ENCODE data around the gene NEURL1B.

Gene NEURL1B, protein sequence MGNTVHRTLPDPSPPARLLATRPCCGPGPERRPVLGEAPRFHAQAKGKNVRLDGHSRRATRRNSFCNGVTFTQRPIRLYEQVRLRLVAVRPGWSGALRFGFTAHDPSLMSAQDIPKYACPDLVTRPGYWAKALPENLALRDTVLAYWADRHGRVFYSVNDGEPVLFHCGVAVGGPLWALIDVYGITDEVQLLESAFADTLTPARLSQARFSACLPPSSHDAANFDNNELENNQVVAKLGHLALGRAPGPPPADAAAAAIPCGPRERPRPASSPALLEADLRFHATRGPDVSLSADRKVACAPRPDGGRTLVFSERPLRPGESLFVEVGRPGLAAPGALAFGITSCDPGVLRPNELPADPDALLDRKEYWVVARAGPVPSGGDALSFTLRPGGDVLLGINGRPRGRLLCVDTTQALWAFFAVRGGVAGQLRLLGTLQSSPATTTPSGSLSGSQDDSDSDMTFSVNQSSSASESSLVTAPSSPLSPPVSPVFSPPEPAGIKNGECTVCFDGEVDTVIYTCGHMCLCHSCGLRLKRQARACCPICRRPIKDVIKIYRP

DNA sequence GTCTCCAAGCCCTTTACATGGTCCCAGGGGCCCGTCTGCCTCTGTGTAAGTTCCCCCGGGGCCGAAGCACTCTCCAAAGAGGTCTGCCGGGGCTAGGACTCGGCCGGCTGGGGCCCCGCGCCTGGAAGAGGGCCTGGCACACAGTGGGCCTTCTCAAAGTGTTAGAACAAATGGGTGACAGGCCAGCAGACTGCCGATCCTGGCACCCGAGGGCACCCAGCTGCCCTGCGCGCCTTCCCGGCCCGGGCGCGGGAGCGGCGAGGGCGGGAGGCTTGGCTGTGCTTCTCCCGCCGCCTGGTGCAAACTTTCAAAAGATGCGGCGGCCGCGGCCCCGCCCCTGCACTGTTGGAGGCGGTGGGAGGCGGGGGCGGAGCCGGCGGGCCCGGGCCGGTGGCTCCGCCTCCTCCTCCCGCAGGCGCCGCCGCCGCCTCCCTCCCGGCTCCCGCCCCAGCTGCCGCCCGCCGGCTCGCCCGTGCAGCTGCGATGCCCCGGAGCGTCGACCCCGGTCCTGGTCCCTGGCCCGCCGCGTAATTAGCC is at the start of gene NEURL1B:
NEURL1B (plus strand) TSS at position 442 of the 537 bp plus-strand sequence. CDS start 144 bp downstream, outside the sequence.
- Histone ChIP-seq H3K9me3 (ENCODE audit: insufficient read depth, low read depth, low read length) (no peaks in the 10 kb centered on the region), H3K36me3 (ENCODE audit: insufficient read depth, low read length) (no peaks in the 10 kb centered on the region), H3K9me2 (replicated peaks; ENCODE audit: low read depth, low read length) (no peaks in the 10 kb centered on the region), H3K9ac (ENCODE audit: low read depth, low read length, poor library complexity, severe bottlenecking) (peak within 1 kb of the TSS; percentile 91), H3K4me3 (ENCODE audit: low read length, poor library complexity, severe bottlenecking) (peak within 1 kb of the TSS; percentile 79), H3K4me1 (ENCODE audit: insufficient read depth, low read length, poor library complexity, severe bottlenecking) (peaks cover 56% of the 10 kb centered on the region), H3K79me2 (ENCODE audit: insufficient read depth, low read length) (peaks cover 37% of the 10 kb centered on the region), H3F3A (ENCODE audit: low read depth) (no peaks in the 10 kb centered on the region), H4K20me1 (ENCODE audit: insufficient read depth, low read length, poor library complexity, severe bottlenecking) (no peaks in the 10 kb centered on the region), H3K27me3 (ENCODE audit: insufficient read depth, low read length, poor library complexity, severe bottlenecking) (no peaks in the 10 kb centered on the region), H3K4me2 (ENCODE audit: low read depth, low read length, poor library complexity, severe bottlenecking) (peak within 1 kb of the TSS; percentile 77), H2AFZ (ENCODE audit: low read length) (peak within 1 kb of the TSS; percentile 80; the same call in 1 of the 2 replicates)
- TF ChIP-seq EZH2phosphoT487 (IDR thresholded peaks at IDR 0.05; ENCODE audit: borderline replicate concordance), result no peak
- TF ChIP-seq, protein P1, sequence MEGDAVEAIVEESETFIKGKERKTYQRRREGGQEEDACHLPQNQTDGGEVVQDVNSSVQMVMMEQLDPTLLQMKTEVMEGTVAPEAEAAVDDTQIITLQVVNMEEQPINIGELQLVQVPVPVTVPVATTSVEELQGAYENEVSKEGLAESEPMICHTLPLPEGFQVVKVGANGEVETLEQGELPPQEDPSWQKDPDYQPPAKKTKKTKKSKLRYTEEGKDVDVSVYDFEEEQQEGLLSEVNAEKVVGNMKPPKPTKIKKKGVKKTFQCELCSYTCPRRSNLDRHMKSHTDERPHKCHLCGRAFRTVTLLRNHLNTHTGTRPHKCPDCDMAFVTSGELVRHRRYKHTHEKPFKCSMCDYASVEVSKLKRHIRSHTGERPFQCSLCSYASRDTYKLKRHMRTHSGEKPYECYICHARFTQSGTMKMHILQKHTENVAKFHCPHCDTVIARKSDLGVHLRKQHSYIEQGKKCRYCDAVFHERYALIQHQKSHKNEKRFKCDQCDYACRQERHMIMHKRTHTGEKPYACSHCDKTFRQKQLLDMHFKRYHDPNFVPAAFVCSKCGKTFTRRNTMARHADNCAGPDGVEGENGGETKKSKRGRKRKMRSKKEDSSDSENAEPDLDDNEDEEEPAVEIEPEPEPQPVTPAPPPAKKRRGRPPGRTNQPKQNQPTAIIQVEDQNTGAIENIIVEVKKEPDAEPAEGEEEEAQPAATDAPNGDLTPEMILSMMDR (conservative IDR thresholded peaks at IDR 0.05; ENCODE audit: low read length), result no peak

DNA sequence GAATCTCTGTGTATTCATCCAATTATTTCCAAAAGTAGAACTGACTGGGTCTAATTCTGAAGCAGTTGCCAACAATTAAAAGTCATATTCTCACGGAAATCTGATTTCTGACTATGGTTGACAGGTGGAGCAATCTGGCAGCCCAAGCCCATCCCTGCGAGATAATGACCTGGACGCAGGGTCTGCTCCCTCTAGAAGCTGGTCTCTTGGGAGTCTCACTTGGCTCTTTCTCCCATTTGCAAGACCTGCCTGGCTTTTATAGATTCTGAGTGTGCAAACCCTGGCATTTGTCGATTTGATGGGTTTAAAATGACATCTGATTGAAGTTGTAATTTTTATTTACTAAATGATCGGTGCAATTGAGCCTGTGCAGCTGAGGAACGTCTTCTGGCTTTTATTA is 49.4 kb upstream of the NEURL1B start:
- Histone ChIP-seq H3K36me3 (ENCODE audit: insufficient read depth, low read length) (no peaks in the 10 kb centered on the region), H4K20me1 (ENCODE audit: insufficient read depth, low read length, poor library complexity, severe bottlenecking) (no peaks in the 10 kb centered on the region), H3K79me2 (ENCODE audit: insufficient read depth, low read length) (no peaks in the 10 kb centered on the region), H2AFZ (ENCODE audit: low read length) (no peak overlapping the region), H3K27me3 (ENCODE audit: insufficient read depth, low read length, poor library complexity, severe bottlenecking) (no peaks in the 10 kb centered on the region), H3K9me3 (ENCODE audit: insufficient read depth, low read depth, low read length) (no peaks in the 10 kb centered on the region), H3K4me2 (ENCODE audit: low read depth, low read length, poor library complexity, severe bottlenecking) (no peak overlapping the region), H3F3A (ENCODE audit: low read depth) (no peaks in the 10 kb centered on the region), H3K4me1 (ENCODE audit: insufficient read depth, low read length, poor library complexity, severe bottlenecking) (no peaks in the 10 kb centered on the region), H3K4me3 (ENCODE audit: low read length, poor library complexity, severe bottlenecking) (no peak overlapping the region), H3K9me2 (replicated peaks; ENCODE audit: low read depth, low read length) (no peaks in the 10 kb centered on the region), H3K9ac (ENCODE audit: low read depth, low read length, poor library complexity, severe bottlenecking) (no peak overlapping the region)
- TF ChIP-seq, protein P1 (conservative IDR thresholded peaks at IDR 0.05; ENCODE audit: low read length), result no peak
- no peak for TF ChIP-seq EZH2phosphoT487 (IDR thresholded peaks at IDR 0.05; ENCODE audit: borderline replicate concordance)

DNA sequence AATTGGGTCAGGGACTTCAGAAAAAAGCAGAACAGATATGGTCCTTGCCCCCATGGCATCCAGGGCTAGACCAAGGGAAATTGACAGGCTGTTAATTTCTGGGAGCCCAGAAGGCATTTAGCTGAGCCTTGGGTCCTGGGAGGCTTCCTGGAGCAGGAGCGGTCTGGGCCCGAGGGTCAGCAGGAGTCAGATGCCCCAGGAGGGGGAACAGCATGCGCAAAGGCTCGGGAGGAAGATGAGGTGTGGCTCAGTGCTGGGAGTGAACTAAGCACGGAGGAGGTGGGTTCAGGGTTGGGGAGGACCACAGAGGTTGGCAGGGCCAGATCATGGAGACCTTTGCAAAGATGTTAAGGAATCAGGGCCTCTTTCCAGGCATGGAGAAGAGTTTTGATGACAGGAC is 48.2 kb upstream of the NEURL1B start:
- TF ChIP-seq, protein P1 (conservative IDR thresholded peaks at IDR 0.05; ENCODE audit: low read length), result no peak
- no peak for TF ChIP-seq EZH2phosphoT487 (IDR thresholded peaks at IDR 0.05; ENCODE audit: borderline replicate concordance)
- H3K4me1 ChIP-seq (ENCODE audit: insufficient read depth, low read length, poor library complexity, severe bottlenecking), result no peaks in the 10 kb centered on the region
- H3F3A ChIP-seq (ENCODE audit: low read depth), result no peaks in the 10 kb centered on the region
- H3K27me3 ChIP-seq (ENCODE audit: insufficient read depth, low read length, poor library complexity, severe bottlenecking), result no peaks in the 10 kb centered on the region
- no peak overlapping the region for H3K4me3 ChIP-seq (ENCODE audit: low read length, poor library complexity, severe bottlenecking)
- no peak overlapping the region for H3K4me2 ChIP-seq (ENCODE audit: low read depth, low read length, poor library complexity, severe bottlenecking)
- H4K20me1 ChIP-seq (ENCODE audit: insufficient read depth, low read length, poor library complexity, severe bottlenecking), result no peaks in the 10 kb centered on the region
- H3K36me3 ChIP-seq (ENCODE audit: insufficient read depth, low read length), result no peaks in the 10 kb centered on the region
- no peak overlapping the region for H2AFZ ChIP-seq (ENCODE audit: low read length)
- H3K79me2 ChIP-seq (ENCODE audit: insufficient read depth, low read length), result no peaks in the 10 kb centered on the region
- no peaks in the 10 kb centered on the region for H3K9me2 ChIP-seq (replicated peaks; ENCODE audit: low read depth, low read length)
- H3K9ac ChIP-seq (ENCODE audit: low read depth, low read length, poor library complexity, severe bottlenecking), result no peak overlapping the region
- H3K9me3 ChIP-seq (ENCODE audit: insufficient read depth, low read depth, low read length), result no peaks in the 10 kb centered on the region

Measured in Loucy (cell line).